ENCODE measurements around the gene SH3GLB2. TPM values are rescaled to one million over a fixed set of nuclear protein-coding genes. Genes with fewer than 3 reads are reported as not detected.
"Not testable (repeated sequence)": the region's sequence is repeated elsewhere in the genome, so short reads cannot be mapped to it uniquely, and the experiment has no call there.

SH3GLB2 gene
- total RNA-seq, 1 donor from 2014 or later, result 50.5 TPM

- DNase-seq (ENCODE audit: low read depth) (peak; percentile 97), FAIRE-seq (no peak)
- Histone ChIP-seq H3K27me3 (ENCODE audit: control insufficient read depth, insufficient read depth, low read length) (no peaks in the 10 kb centered on the region), H3K4me3 (ENCODE audit: low read depth, low read length) (peak within 1 kb of the TSS; percentile 98), H3K36me3 (ENCODE audit: control insufficient read depth, insufficient read depth, low read length) (no peaks in the 10 kb centered on the region)
- TF ChIP-seq, protein P1, sequence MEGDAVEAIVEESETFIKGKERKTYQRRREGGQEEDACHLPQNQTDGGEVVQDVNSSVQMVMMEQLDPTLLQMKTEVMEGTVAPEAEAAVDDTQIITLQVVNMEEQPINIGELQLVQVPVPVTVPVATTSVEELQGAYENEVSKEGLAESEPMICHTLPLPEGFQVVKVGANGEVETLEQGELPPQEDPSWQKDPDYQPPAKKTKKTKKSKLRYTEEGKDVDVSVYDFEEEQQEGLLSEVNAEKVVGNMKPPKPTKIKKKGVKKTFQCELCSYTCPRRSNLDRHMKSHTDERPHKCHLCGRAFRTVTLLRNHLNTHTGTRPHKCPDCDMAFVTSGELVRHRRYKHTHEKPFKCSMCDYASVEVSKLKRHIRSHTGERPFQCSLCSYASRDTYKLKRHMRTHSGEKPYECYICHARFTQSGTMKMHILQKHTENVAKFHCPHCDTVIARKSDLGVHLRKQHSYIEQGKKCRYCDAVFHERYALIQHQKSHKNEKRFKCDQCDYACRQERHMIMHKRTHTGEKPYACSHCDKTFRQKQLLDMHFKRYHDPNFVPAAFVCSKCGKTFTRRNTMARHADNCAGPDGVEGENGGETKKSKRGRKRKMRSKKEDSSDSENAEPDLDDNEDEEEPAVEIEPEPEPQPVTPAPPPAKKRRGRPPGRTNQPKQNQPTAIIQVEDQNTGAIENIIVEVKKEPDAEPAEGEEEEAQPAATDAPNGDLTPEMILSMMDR (IDR thresholded peaks at IDR 0.05; ENCODE audit: insufficient read depth, low read length, severe bottlenecking), result no peak
These were observed 8.3 kb upstream of the SH3GLB2 start, which contains the start of gene MIGA2 for GRCh38 chr9:129036241-129036922. Gene MIGA2 (plus strand): TSS chr9:129036626. CDS start chr9:129040595, 3,969 bp downstream.

DNA sequence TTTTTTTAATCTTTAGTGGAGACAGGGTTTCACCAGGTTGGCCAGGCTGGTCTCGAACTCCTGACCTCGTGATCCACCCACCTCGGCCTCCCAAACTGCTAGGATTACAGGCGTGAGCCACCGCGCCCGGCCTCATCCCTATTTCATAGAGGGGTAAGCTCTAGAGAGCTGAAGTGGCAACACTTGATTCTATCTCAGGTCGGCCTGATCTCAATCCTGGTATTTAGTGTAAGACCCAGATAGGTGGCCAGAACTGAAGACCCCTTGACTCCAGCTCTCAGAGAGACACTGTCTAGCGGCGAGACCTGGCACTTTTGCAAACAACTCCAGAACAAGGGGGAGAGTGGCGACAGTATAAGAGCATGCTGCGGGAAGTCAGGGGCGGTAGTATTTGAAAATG, 7.7 kb upstream of the SH3GLB2 start:
- not testable (repeated sequence) for FAIRE-seq; H3K36me3 ChIP-seq (ENCODE audit: control insufficient read depth, insufficient read depth, low read length); DNase-seq (ENCODE audit: low read depth); H3K27me3 ChIP-seq (ENCODE audit: control insufficient read depth, insufficient read depth, low read length)
- peak overlapping the region; percentile 98 for H3K4me3 ChIP-seq (ENCODE audit: low read depth, low read length)

- TF ChIP-seq, protein P1 (IDR thresholded peaks at IDR 0.05; ENCODE audit: insufficient read depth, low read length, severe bottlenecking), result no peak
- no peak for DNase-seq (ENCODE audit: low read depth)
- Histone ChIP-seq H3K36me3 (ENCODE audit: control insufficient read depth, insufficient read depth, low read length) (no peaks in the 10 kb centered on the region), H3K4me3 (ENCODE audit: low read depth, low read length) (no peak overlapping the region), H3K27me3 (ENCODE audit: control insufficient read depth, insufficient read depth, low read length) (no peaks in the 10 kb centered on the region)
- no peak for FAIRE-seq
These were observed 5.1 kb upstream of the SH3GLB2 start for GRCh38 chr9:129033216-129033615.

- TF ChIP-seq, protein P1 (IDR thresholded peaks at IDR 0.05; ENCODE audit: insufficient read depth, low read length, severe bottlenecking), result no peak
- Histone ChIP-seq H3K36me3 (ENCODE audit: control insufficient read depth, insufficient read depth, low read length) (no peaks in the 10 kb centered on the region), H3K4me3 (ENCODE audit: low read depth, low read length) (no peak overlapping the region), H3K27me3 (ENCODE audit: control insufficient read depth, insufficient read depth, low read length) (no peaks in the 10 kb centered on the region)
- DNase-seq (ENCODE audit: low read depth), result no peak
- no peak for FAIRE-seq
These were observed 4.5 kb upstream of the SH3GLB2 start for GRCh38 chr9:129032541-129033159.

- TF ChIP-seq, protein P1 (IDR thresholded peaks at IDR 0.05; ENCODE audit: insufficient read depth, low read length, severe bottlenecking), result no peak
- FAIRE-seq (no peak), DNase-seq (ENCODE audit: low read depth) (no peak)
- H3K4me3 ChIP-seq (ENCODE audit: low read depth, low read length), result no peak overlapping the region
- H3K27me3 ChIP-seq (ENCODE audit: control insufficient read depth, insufficient read depth, low read length), result no peaks in the 10 kb centered on the region
- H3K36me3 ChIP-seq (ENCODE audit: control insufficient read depth, insufficient read depth, low read length), result no peaks in the 10 kb centered on the region
These were observed 3.4 kb upstream of the SH3GLB2 start for GRCh38 chr9:129031514-129031913.

DNA sequence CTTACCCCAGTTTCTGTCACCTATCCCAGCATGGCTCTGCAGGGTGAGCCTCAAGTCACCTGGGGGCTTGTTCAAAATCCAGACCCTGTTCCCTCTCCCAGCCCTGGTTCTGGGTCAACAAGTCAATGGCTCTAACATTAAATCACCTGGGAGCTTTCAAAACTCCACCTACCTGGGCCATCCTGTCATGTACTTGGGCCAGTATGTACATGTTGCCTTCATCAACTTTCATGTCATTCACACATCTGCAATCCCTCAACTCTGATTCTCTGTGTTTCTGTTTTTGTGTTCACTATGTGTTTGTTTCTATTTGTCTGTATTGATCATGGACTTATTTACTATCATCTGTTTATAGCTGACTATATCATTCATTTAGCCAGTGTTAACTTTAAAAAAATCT, 2.1 kb upstream of the SH3GLB2 start:
- DNase-seq (ENCODE audit: low read depth) (peak; percentile 70), FAIRE-seq (no peak)
- H3K4me3 ChIP-seq (ENCODE audit: low read depth, low read length), result no peak overlapping the region
- TF ChIP-seq, protein P1 (IDR thresholded peaks at IDR 0.05; ENCODE audit: insufficient read depth, low read length, severe bottlenecking), result no peak
- no peaks in the 10 kb centered on the region for H3K36me3 ChIP-seq (ENCODE audit: control insufficient read depth, insufficient read depth, low read length)
- H3K27me3 ChIP-seq (ENCODE audit: control insufficient read depth, insufficient read depth, low read length), result no peaks in the 10 kb centered on the region
